ENCODE data around the gene CHDH. TPM values are rescaled to one million over a fixed set of nuclear protein-coding genes. Genes with fewer than 3 reads are reported as not detected.

Gene CHDH
- polyA plus RNA-seq, 1 donor (not counting 4 experiments of a cell fraction or from before 2014, with no cell fraction given) = not detected

- DNase-seq (ENCODE audit: low read depth, low spot score) (no peak), FAIRE-seq (no peak)
- Histone ChIP-seq H3K36me3 (ENCODE audit: control insufficient read depth in 2 of 2, extremely low read depth in 1 of 2, insufficient read depth in 2 of 2, low read length in 2 of 2) (no peaks in the 10 kb centered on the region), H3K27me3 (ENCODE audit: control insufficient read depth, extremely low read depth, insufficient read depth, low read length) (no peaks in the 10 kb centered on the region), H3K9me1 (ENCODE audit: control insufficient read depth, extremely low read depth, insufficient read depth, low read length) (no peaks in the 10 kb centered on the region), H3K79me2 (ENCODE audit: control insufficient read depth, insufficient read depth, low read length) (no peaks in the 10 kb centered on the region), H3K9ac (ENCODE audit: control insufficient read depth, extremely low read depth, insufficient read depth, low read length) (no peak overlapping the region), H3K27ac (ENCODE audit: control insufficient read depth, insufficient read depth, low read length) (no peak overlapping the region), H3K4me3 (ENCODE audit: control insufficient read depth in 2 of 3, extremely low read depth in 1 of 3, insufficient read depth in 2 of 3, low read depth in 1 of 3, low read length in 3 of 3) (no peak overlapping the region), H3K4me2 (ENCODE audit: control insufficient read depth, extremely low read depth, insufficient read depth, low read depth, low read length) (no peak overlapping the region), H2AFZ (ENCODE audit: control insufficient read depth, low read length) (no peak overlapping the region), H3K4me1 (ENCODE audit: control insufficient read depth, extremely low read depth, insufficient read depth, low read length) (no peaks in the 10 kb centered on the region), H3K9me3 (ENCODE audit: control insufficient read depth, low read depth, low read length) (no peaks in the 10 kb centered on the region), H4K20me1 (ENCODE audit: control insufficient read depth, extremely low read depth, insufficient read depth, low read length) (no peaks in the 10 kb centered on the region)
- no peak for TF ChIP-seq EZH2 (IDR thresholded peaks at IDR 0.05; ENCODE audit: low read length)
- dilution Hi-C loops (cut with MboI; ENCODE audit: extremely low pct_ligation_motif_present, low sequenced_read_pairs) = no loop called here
Measured at GRCh38 chr3:53819163-53819868, 26.9 kb downstream of the CHDH start.

GRCh38 chr3:53818221-53819162 lies 27.7 kb downstream of the CHDH start:
- DNase-seq (ENCODE audit: low read depth, low spot score) = no peak
- H3K27me3 ChIP-seq (ENCODE audit: control insufficient read depth, extremely low read depth, insufficient read depth, low read length) = no peaks in the 10 kb centered on the region
- no peak overlapping the region for H2AFZ ChIP-seq (ENCODE audit: control insufficient read depth, low read length)
- H3K4me3 ChIP-seq (ENCODE audit: control insufficient read depth in 2 of 3, extremely low read depth in 1 of 3, insufficient read depth in 2 of 3, low read depth in 1 of 3, low read length in 3 of 3) = no peak overlapping the region
- no peak overlapping the region for H3K9ac ChIP-seq (ENCODE audit: control insufficient read depth, extremely low read depth, insufficient read depth, low read length)
- H3K36me3 ChIP-seq (ENCODE audit: control insufficient read depth in 2 of 2, extremely low read depth in 1 of 2, insufficient read depth in 2 of 2, low read length in 2 of 2) = no peaks in the 10 kb centered on the region
- dilution Hi-C loops (cut with MboI; ENCODE audit: extremely low pct_ligation_motif_present, low sequenced_read_pairs) = no loop called here
- FAIRE-seq = no peak
- H3K9me1 ChIP-seq (ENCODE audit: control insufficient read depth, extremely low read depth, insufficient read depth, low read length) = no peaks in the 10 kb centered on the region
- H3K27ac ChIP-seq (ENCODE audit: control insufficient read depth, insufficient read depth, low read length) = no peak overlapping the region
- no peaks in the 10 kb centered on the region for H4K20me1 ChIP-seq (ENCODE audit: control insufficient read depth, extremely low read depth, insufficient read depth, low read length)
- no peaks in the 10 kb centered on the region for H3K9me3 ChIP-seq (ENCODE audit: control insufficient read depth, low read depth, low read length)
- no peak for TF ChIP-seq EZH2 (IDR thresholded peaks at IDR 0.05; ENCODE audit: low read length)
- TF ChIP-seq, protein P1, sequence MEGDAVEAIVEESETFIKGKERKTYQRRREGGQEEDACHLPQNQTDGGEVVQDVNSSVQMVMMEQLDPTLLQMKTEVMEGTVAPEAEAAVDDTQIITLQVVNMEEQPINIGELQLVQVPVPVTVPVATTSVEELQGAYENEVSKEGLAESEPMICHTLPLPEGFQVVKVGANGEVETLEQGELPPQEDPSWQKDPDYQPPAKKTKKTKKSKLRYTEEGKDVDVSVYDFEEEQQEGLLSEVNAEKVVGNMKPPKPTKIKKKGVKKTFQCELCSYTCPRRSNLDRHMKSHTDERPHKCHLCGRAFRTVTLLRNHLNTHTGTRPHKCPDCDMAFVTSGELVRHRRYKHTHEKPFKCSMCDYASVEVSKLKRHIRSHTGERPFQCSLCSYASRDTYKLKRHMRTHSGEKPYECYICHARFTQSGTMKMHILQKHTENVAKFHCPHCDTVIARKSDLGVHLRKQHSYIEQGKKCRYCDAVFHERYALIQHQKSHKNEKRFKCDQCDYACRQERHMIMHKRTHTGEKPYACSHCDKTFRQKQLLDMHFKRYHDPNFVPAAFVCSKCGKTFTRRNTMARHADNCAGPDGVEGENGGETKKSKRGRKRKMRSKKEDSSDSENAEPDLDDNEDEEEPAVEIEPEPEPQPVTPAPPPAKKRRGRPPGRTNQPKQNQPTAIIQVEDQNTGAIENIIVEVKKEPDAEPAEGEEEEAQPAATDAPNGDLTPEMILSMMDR (optimal IDR thresholded peaks at IDR 0.05 in 1 of 3, IDR thresholded peaks at IDR 0.05 in 1 of 3, conservative IDR thresholded peaks at IDR 0.05 in 1 of 3; ENCODE audit: extremely low read depth in 1 of 3, insufficient read depth in 2 of 3, low read length in 3 of 3) = no peak
- no peaks in the 10 kb centered on the region for H3K4me1 ChIP-seq (ENCODE audit: control insufficient read depth, extremely low read depth, insufficient read depth, low read length)
- H3K79me2 ChIP-seq (ENCODE audit: control insufficient read depth, insufficient read depth, low read length) = no peaks in the 10 kb centered on the region
- no peak overlapping the region for H3K4me2 ChIP-seq (ENCODE audit: control insufficient read depth, extremely low read depth, insufficient read depth, low read depth, low read length)

Data from keratinocyte (primary cell).